ENCODE measurements around the gene LTA. TPM values are rescaled to one million over a fixed set of nuclear protein-coding genes. Genes with fewer than 3 reads are reported as not detected.
"Not testable (repeated sequence)": the region's sequence is repeated elsewhere in the genome, so short reads cannot be mapped to it uniquely, and the experiment has no call there.

The LTA gene
- total RNA-seq, 1 donor from 2014 or later, result not detected

- DNase-seq (ENCODE audit: low spot score), result peak; percentile 97
Observed at GRCh38 chr6:31541658-31542521, 30.2 kb upstream of the LTA start, which contains the start of gene DDX39B. TSS of gene DDX39B (minus strand) at chr6:31542003. CDS start at chr6:31540532, 1,471 bp downstream.

GRCh38 chr6:31543639-31544038 is 28.4 kb upstream of the LTA start:
- no peak for DNase-seq (ENCODE audit: low spot score)

- DNase-seq (ENCODE audit: low spot score), result no peak
Observed at GRCh38 chr6:31544676-31545075, 27.4 kb upstream of the LTA start.

GRCh38 chr6:31545291-31545690 is 26.8 kb upstream of the LTA start:
- no peak for DNase-seq (ENCODE audit: low spot score)

- peak; percentile 92 for DNase-seq (ENCODE audit: low spot score)
Observed at GRCh38 chr6:31546339-31546957, 25.6 kb upstream of the LTA start, which contains the start of gene ATP6V1G2. TSS of gene ATP6V1G2 (minus strand) at chr6:31546608. CDS start at chr6:31546559, 49 bp downstream.

GRCh38 chr6:31546958-31547726 is 24.9 kb upstream of the LTA start, which contains the start of gene NFKBIL1:
TSS of gene NFKBIL1 (plus strand) at chr6:31547608. CDS start at chr6:31547695, 87 bp downstream.
- peak; percentile 96 for DNase-seq (ENCODE audit: low spot score)

- DNase-seq (ENCODE audit: low spot score), result no peak
Observed at GRCh38 chr6:31547727-31548543, 24.2 kb upstream of the LTA start.

GRCh38 chr6:31548544-31548873 is 23.6 kb upstream of the LTA start:
- no peak for DNase-seq (ENCODE audit: low spot score)

- DNase-seq (ENCODE audit: low spot score), result not testable (repeated sequence)
Observed at GRCh38 chr6:31551371-31551770, 20.7 kb upstream of the LTA start.

GRCh38 chr6:31556307-31556706 is 15.8 kb upstream of the LTA start:
- DNase-seq (ENCODE audit: low spot score), result no peak

- no peak for DNase-seq (ENCODE audit: low spot score)
Observed at GRCh38 chr6:31557443-31558317, 14.4 kb upstream of the LTA start.

- DNase-seq (ENCODE audit: low spot score), result no peak
Observed at GRCh38 chr6:31558318-31558625, 13.8 kb upstream of the LTA start.

- no peak for DNase-seq (ENCODE audit: low spot score)
Observed at GRCh38 chr6:31558631-31559500, 13.2 kb upstream of the LTA start.

GRCh38 chr6:31559606-31559957 is 12.5 kb upstream of the LTA start:
- no peak for DNase-seq (ENCODE audit: low spot score)

GRCh38 chr6:31559958-31560696 is 12.0 kb upstream of the LTA start:
- DNase-seq (ENCODE audit: low spot score), result no peak

GRCh38 chr6:31560697-31561058 is 11.4 kb upstream of the LTA start:
- no peak for DNase-seq (ENCODE audit: low spot score)

GRCh38 chr6:31567531-31568370 is 4.3 kb upstream of the LTA start:
- DNase-seq (ENCODE audit: low spot score), result no peak

- DNase-seq (ENCODE audit: low spot score), result no peak
Observed at GRCh38 chr6:31568537-31568961, 3.5 kb upstream of the LTA start.
